Measurements from ENCODE around the gene RNU5B-1.

The RNU5B-1 gene

GRCh38 chr15:65336493-65337435 is 32.3 kb downstream of the RNU5B-1 start:
- peak; percentile 10 for TF ChIP-seq CTCF (IDR thresholded peaks at IDR 0.05; ENCODE audit: insufficient read depth, low read depth, low read length, missing control alignments)
- H3K4me3 ChIP-seq (ENCODE audit: low read depth, low read length): no peak overlapping the region
- peak; percentile 14 for DNase-seq (ENCODE audit: low read depth)

GRCh38 chr15:65337436-65338070 is 33.1 kb downstream of the RNU5B-1 start:
- H3K4me3 ChIP-seq (ENCODE audit: low read depth, low read length): no peak overlapping the region
- no peak for TF ChIP-seq CTCF (IDR thresholded peaks at IDR 0.05; ENCODE audit: insufficient read depth, low read depth, low read length, missing control alignments)
- DNase-seq (ENCODE audit: low read depth): no peak

- H3K4me3 ChIP-seq (ENCODE audit: low read depth, low read length): no peak overlapping the region
- no peak for DNase-seq (ENCODE audit: low read depth)
- TF ChIP-seq CTCF (IDR thresholded peaks at IDR 0.05; ENCODE audit: insufficient read depth, low read depth, low read length, missing control alignments): no peak
Observed at GRCh38 chr15:65338366-65338765, 33.9 kb downstream of the RNU5B-1 start.

GRCh38 chr15:65338823-65339222 is 34.3 kb downstream of the RNU5B-1 start:
- TF ChIP-seq CTCF (IDR thresholded peaks at IDR 0.05; ENCODE audit: insufficient read depth, low read depth, low read length, missing control alignments): no peak
- H3K4me3 ChIP-seq (ENCODE audit: low read depth, low read length): no peak overlapping the region
- no peak for DNase-seq (ENCODE audit: low read depth)

GRCh38 chr15:65339416-65339815 is 34.9 kb downstream of the RNU5B-1 start:
- TF ChIP-seq CTCF (IDR thresholded peaks at IDR 0.05; ENCODE audit: insufficient read depth, low read depth, low read length, missing control alignments): no peak
- no peak for DNase-seq (ENCODE audit: low read depth)

GRCh38 chr15:65339920-65340319 is 35.4 kb downstream of the RNU5B-1 start:
- TF ChIP-seq CTCF (IDR thresholded peaks at IDR 0.05; ENCODE audit: insufficient read depth, low read depth, low read length, missing control alignments): no peak
- H3K4me3 ChIP-seq (ENCODE audit: low read depth, low read length): no peak overlapping the region
- no peak for DNase-seq (ENCODE audit: low read depth)

More at GRCh38 chr15:65339416-65339815, 34.9 kb downstream of the RNU5B-1 start:
- no peak overlapping the region for H3K4me3 ChIP-seq (ENCODE audit: low read depth, low read length)
